CD4-positive, alpha-beta T cell treated with Interleukin-4 for 4 hours (primary cell): ENCODE measurements around the gene PCDHGA9.
"Not testable (repeated sequence)": the region's sequence is repeated elsewhere in the genome, so short reads cannot be mapped to it uniquely, and the experiment has no call there.

Experiments used
- DNase-seq: peaks from one replicate; pipeline ENCODE4 v3.0.0-alpha.2; 2020

The PCDHGA9 gene

DNA sequence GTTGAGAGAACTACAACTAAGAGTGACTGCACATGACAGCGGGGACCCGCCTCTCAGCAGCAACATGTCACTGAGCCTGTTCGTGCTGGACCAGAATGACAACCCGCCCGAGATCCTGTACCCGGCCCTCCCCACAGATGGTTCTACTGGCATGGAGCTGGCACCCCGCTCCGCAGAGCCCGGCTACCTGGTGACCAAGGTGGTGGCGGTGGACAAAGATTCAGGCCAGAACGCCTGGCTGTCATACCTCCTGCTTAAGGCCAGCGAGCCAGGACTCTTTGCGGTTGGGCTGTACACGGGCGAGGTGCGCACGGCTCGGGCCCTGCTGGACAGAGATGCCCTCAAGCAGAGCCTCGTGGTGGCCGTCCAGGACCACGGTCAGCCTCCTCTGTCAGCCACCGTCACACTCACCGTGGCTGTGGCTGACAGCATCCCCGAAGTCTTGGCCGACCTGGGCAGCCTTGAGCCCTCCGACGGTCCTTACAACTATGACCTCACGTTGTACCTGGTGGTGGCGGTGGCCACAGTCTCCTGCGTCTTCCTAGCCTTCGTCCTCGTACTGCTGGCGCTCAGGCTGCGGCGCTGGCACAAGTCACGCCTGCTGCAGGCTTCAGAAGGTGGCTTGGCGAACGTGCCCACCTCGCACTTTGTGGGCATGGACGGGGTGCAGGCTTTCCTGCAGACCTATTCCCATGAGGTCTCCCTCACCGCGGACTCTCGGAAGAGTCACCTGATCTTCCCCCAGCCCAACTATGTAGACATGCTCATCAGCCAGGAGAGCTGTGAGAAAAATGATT is 17.9 kb upstream of the PCDHGA9 start:
- DNase-seq = no peak

DNA sequence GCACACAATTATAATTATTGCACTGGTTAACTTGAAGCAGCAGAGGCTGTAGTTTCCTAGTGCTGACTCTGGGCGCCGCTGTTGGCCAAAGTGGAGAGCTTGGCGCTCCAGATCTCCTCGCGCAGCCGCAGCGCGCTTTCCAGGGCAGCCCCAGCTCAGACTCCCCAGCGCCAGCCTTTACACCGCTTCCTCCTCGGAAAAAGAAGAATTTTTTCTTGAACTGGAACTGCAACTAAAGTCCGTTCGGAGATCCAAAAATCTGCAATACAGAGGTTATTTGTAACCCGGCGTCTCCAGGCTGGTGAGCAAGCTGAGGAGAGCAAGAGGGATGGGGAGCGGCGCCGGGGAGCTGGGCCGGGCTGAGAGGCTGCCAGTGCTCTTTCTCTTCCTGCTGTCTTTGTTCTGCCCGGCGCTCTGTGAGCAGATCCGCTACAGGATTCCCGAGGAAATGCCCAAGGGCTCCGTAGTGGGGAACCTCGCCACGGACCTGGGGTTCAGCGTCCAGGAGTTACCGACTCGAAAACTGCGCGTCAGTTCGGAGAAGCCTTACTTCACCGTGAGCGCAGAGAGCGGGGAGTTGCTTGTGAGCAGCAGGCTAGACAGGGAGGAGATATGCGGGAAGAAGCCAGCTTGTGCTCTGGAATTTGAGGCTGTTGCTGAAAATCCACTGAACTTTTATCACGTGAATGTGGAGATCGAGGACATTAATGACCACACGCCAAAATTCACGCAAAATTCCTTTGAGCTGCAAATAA is 14.8 kb upstream of the PCDHGA9 start, which contains the start of gene PCDHGB4:
Gene PCDHGB4 (plus strand): TSS at position 142 of the 755 bp plus-strand sequence. CDS start 187 bp downstream, at position 329.
- peak; percentile 6 for DNase-seq

- no peak for DNase-seq
Observed at GRCh38 chr5:141388661-141389060, 13.9 kb upstream of the PCDHGA9 start.

DNA sequence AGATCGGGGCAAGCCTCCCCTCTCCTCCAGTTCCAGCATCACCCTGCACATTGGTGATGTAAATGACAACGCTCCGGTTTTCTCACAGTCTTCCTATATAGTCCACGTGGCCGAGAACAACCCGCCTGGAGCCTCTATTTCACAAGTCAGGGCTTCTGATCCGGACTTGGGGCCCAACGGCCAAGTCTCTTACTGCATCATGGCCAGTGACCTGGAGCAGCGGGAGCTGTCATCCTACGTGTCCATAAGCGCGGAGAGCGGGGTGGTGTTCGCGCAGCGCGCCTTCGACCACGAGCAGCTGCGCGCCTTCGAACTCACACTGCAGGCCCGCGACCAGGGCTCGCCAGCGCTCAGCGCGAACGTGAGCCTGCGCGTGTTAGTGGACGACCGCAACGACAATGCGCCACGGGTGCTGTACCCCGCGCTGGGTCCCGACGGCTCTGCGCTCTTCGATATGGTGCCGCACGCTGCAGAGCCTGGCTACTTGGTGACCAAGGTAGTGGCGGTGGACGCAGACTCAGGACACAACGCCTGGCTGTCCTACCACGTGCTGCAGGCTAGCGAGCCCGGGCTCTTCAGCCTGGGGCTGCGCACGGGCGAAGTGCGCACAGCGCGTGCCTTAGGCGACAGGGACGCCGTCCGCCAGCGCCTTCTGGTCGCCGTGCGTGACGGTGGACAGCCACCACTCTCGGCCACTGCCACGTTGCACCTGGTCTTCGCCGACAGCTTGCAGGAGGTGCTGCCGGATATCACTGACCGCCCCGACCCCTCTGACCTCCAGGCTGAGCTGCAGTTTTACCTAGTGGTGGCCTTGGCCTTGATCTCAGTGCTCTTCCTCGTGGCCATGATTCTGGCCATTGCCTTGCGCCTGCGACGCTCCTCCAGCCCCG is 13.2 kb upstream of the PCDHGA9 start:
- no peak for DNase-seq

- no peak for DNase-seq
Observed at GRCh38 chr5:141392429-141393198, 10.0 kb upstream of the PCDHGA9 start, which contains the start of gene PCDHGA8. Gene PCDHGA8 (plus strand): TSS chr5:141392633. CDS start chr5:141392814, 181 bp downstream.

GRCh38 chr5:141393267-141393666 is 9.3 kb upstream of the PCDHGA9 start:
- no peak for DNase-seq

GRCh38 chr5:141394401-141395187 is 8.0 kb upstream of the PCDHGA9 start:
- DNase-seq = not testable (repeated sequence)

DNA sequence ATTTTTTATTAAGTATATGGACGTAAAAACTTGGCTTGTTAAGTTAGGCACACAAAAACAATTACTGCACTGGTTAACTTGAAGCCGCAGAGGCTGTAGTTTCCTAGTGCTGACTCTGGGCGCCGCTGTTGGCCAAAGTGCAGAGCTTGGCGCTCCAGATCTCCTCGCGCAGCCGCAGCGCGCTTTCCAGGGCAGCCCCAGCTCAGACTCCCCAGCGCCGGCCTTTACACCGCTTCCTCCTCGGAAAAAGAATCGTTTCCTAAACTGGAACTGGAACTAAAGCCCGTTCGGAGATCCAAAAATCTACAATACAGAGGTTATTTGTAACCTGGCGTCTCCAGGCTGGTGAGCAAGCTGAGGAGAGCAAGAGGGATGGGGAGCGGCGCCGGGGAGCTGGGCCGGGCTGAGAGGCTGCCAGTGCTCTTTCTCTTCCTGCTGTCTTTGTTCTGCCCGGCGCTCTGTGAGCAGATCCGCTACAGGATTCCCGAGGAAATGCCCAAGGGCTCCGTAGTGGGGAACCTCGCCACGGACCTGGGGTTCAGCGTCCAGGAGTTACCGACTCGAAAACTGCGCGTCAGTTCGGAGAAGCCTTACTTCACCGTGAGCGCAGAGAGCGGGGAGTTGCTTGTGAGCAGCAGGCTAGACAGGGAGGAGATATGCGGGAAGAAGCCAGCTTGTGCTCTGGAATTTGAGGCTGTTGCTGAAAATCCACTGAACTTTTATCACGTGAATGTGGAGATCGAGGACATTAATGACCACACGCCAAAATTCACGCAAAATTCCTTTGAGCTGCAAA is 4.6 kb upstream of the PCDHGA9 start, which contains the start of gene PCDHGB5:
Gene PCDHGB5 (plus strand): TSS at position 192 of the 796 bp plus-strand sequence. CDS start 181 bp downstream, at position 373.
- DNase-seq = peak; percentile 24

GRCh38 chr5:141398608-141399007 is 4.0 kb upstream of the PCDHGA9 start:
- DNase-seq = no peak

GRCh38 chr5:141399555-141400258 is 2.9 kb upstream of the PCDHGA9 start:
- DNase-seq = no peak

DNA sequence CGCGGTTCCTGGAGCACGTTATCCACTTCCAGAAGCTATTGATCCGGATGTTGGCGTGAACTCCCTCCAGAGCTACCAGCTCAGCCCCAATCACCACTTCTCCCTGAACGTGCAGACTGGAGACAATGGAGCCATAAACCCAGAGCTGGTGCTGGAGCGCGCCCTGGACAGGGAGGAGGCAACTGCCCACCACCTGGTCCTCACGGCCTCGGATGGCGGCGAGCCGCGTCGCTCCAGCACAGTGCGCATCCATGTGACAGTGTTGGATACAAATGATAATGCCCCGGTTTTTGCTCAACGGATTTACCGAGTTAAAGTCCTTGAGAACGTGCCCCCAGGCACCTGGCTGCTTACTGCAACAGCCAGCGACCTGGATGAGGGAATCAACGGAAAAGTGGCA is 809 bp downstream of the PCDHGA9 start:
- no peak for DNase-seq

- DNase-seq = peak; percentile 29
Observed at GRCh38 chr5:141407790-141408505, 5.4 kb downstream of the PCDHGA9 start, which contains the start of gene PCDHGB6. Gene PCDHGB6 (plus strand): TSS chr5:141408021. CDS start chr5:141408203, 182 bp downstream.

GRCh38 chr5:141409598-141410306 is 7.2 kb downstream of the PCDHGA9 start:
- no peak for DNase-seq

DNA sequence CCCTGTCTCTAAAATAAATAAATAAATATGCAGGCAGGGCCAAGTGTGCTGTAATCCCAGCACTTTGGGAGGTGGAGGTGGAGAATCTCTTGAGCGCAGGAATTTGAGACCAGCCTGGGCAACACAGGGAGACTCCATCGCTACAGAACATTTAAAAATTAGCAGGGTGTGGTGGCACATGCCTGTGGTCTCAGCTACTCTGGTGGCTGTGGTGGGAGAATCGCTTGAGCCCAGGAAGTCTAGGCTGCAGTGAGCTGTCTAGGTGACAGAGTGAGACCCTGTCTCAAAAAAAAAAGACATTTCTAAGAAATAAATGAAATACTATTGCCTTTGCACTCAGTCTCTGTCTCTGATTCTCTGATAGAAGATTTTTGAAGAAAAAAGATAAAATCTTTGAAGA is 9.0 kb downstream of the PCDHGA9 start:
- no peak for DNase-seq

GRCh38 chr5:141412854-141413539 is 10.4 kb downstream of the PCDHGA9 start, which contains the start of gene PCDHGA10:
Gene PCDHGA10 (plus strand): TSS chr5:141412987. CDS start chr5:141413176, 189 bp downstream.
- DNase-seq = peak; percentile 58

DNA sequence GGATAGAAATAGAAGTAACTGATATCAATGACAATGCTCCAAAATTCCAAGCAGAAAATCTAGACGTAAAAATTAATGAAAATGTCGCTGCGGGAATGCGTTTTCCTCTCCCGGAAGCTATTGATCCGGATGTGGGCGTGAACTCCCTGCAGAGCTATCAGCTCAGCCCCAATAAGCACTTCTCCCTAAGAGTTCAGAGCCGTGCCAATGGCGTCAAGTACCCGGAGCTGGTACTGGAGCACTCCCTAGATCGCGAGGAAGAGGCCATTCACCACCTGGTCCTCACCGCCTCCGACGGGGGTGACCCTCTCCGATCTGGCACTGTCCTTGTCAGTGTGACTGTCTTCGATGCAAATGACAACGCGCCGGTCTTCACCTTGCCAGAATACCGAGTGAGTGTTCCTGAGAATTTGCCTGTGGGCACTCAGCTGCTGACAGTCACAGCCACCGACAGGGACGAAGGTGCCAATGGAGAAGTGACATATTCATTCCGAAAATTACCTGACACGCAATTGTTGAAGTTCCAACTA is 11.0 kb downstream of the PCDHGA9 start:
- DNase-seq = no peak
